H1 (cell line): ENCODE results near the gene SYK. TPM values are rescaled to one million over a fixed set of nuclear protein-coding genes. Genes with fewer than 3 reads are reported as not detected.
"Not testable (repeated sequence)": the region's sequence is repeated elsewhere in the genome, so short reads cannot be mapped to it uniquely, and the experiment has no call there.

Source experiments
- CTCF ChIA-PET: fragments of 300-600 bp; sonication (Branson Sonifier 250); formaldehyde crosslinking; loops from one replicate; lab custom pipeline; 2021; ENCODE audit not compliant: partially characterized antibody; lab: Charles Lee
- POLR2A ChIA-PET: fragments of 300-600 bp; sonication (Branson Sonifier 250); formaldehyde crosslinking; loops from one replicate; lab custom pipeline; 2021; ENCODE audit warnings: inconsistent platforms; ENCODE audit not compliant: partially characterized antibody; lab: Charles Lee
- DNase-seq, 2 experiments: peaks; one replicate each; pipeline versions ENCODE4 v3.0.0 to v3.0.0-alpha.2; 2010 to 2022; ENCODE audit warnings: low spot score in 2 of 2, low read depth in 1 of 2, mixed read lengths in 1 of 2
- FAIRE-seq: peaks from 2 replicates; lab custom pipeline; 2011; peaks lifted over from hg19 to GRCh38; lab: Jason Lieb, UNC
- H2AFZ ChIP-seq: 2 replicates; pipeline ENCODE4 v1.8.1; 2012; ENCODE audit warnings: low read length, inconsistent platforms
- H2AK5ac ChIP-seq: 2 replicates; pipeline ENCODE4 v1.6.1; 2013; ENCODE audit warnings: low read depth, low read length
- H2BK120ac ChIP-seq: replicated peaks from 2 replicates; pipeline ENCODE3; 2013; ENCODE audit warnings: low read depth, low read length, inconsistent platforms
- H2BK12ac ChIP-seq: 2 replicates; pipeline ENCODE4 v1.6.1; 2013; ENCODE audit warnings: low read depth, low read length
- H2BK15ac ChIP-seq: 2 replicates; pipeline ENCODE4 v1.6.1; 2013; ENCODE audit warnings: low read length
- H2BK20ac ChIP-seq: 2 replicates; pipeline ENCODE4 v1.6.1; 2013; ENCODE audit warnings: low read length
- H2BK5ac ChIP-seq: 2 replicates; pipeline ENCODE4 v1.6.1; 2013; ENCODE audit warnings: low read depth, low read length
- H3K14ac ChIP-seq: 2 replicates; pipeline ENCODE4 v1.6.1; 2013; ENCODE audit warnings: inconsistent platforms; ENCODE audit not compliant: insufficient read length
- H3K18ac ChIP-seq: 2 replicates; pipeline ENCODE4 v1.6.1; 2013; ENCODE audit warnings: low read length; ENCODE audit errors: extremely low read depth
- H3K23ac ChIP-seq: 2 replicates; pipeline ENCODE4 v1.6.1; 2013; ENCODE audit warnings: inconsistent platforms; ENCODE audit not compliant: insufficient read length
- H3K23me2 ChIP-seq: 2 replicates; pipeline ENCODE4 v1.6.1; 2013; ENCODE audit warnings: low read depth, low read length
- H3K27ac ChIP-seq: 2 replicates; pipeline ENCODE4 v1.6.1; 2011; ENCODE audit warnings: low read depth, low read length, inconsistent platforms
- H3K27me3 ChIP-seq, 4 experiments: replicated peaks in 1 of 4; 1 replicate in 1 of 4; 2 replicates in 3 of 4; pipeline versions ENCODE4 v1.6.1 to v1.8.1; 2011 to 2013; ENCODE audit warnings: low read length in 3 of 4, mild to moderate bottlenecking in 3 of 4, inconsistent platforms in 2 of 4, mixed read lengths in 2 of 4, moderate library complexity in 1 of 4; ENCODE audit not compliant: control insufficient read depth in 3 of 4, insufficient read depth in 3 of 4; ENCODE audit errors: extremely low read depth in 1 of 4
- H3K36me3 ChIP-seq, 4 experiments: 2 replicates each; pipeline versions ENCODE4 v1.6.1 to v1.8.1; 2011 to 2013; ENCODE audit warnings: mild to moderate bottlenecking in 4 of 4, low read length in 3 of 4, moderate library complexity in 2 of 4, control low read depth in 1 of 4, inconsistent platforms in 1 of 4; ENCODE audit not compliant: insufficient read depth in 4 of 4, control insufficient read depth in 2 of 4
- H3K4ac ChIP-seq: replicated peaks from 2 replicates; pipeline ENCODE3; 2013; ENCODE audit warnings: low read length, low read depth, mixed read lengths, inconsistent platforms; ENCODE audit not compliant: insufficient read length
- H3K4me1 ChIP-seq, 4 experiments: replicated peaks in 1 of 4; 1 replicate in 1 of 4; 2 replicates in 3 of 4; pipeline versions ENCODE4 v1.6.1 to v1.8.1; 2011 to 2013; ENCODE audit warnings: low read length in 3 of 4, inconsistent platforms in 2 of 4, mixed read lengths in 1 of 4; ENCODE audit not compliant: insufficient read depth in 4 of 4, control insufficient read depth in 3 of 4
- H3K4me2 ChIP-seq, 2 experiments: 2 replicates each; pipeline versions ENCODE4 v1.6.1 to v1.8.1; 2011 to 2013; ENCODE audit warnings: low read depth in 2 of 2, low read length in 2 of 2, control low read depth in 1 of 2, inconsistent platforms in 1 of 2, mild to moderate bottlenecking in 1 of 2; ENCODE audit not compliant: insufficient read depth in 1 of 2
- H3K4me3 ChIP-seq, 4 experiments: fragments of 200-600, 300-600 bp in 1 of 4; sonication (generic), shearing (Covaris generic), sonication (Bioruptor Twin) in 1 of 4; 2 replicates each; pipeline versions ENCODE4 v1.5.1 to v1.8.1; 2011 to 2016; ENCODE audit warnings: low read length in 4 of 4, low read depth in 3 of 4, control low read depth in 2 of 4, inconsistent platforms in 2 of 4, mild to moderate bottlenecking in 2 of 4, mixed read lengths in 1 of 4, moderate library complexity in 1 of 4; ENCODE audit not compliant: insufficient read depth in 2 of 4; ENCODE audit errors: extremely low read depth in 1 of 4
- H3K56ac ChIP-seq: replicated peaks from 2 replicates; pipeline ENCODE3; 2013; ENCODE audit warnings: low read depth, mild to moderate bottlenecking, mixed read lengths, low read length, inconsistent platforms; ENCODE audit not compliant: insufficient read length
- H3K79me1 ChIP-seq: 2 replicates; pipeline ENCODE4 v1.6.1; 2013; ENCODE audit warnings: low read depth, low read length, control low read depth
- H3K79me2 ChIP-seq, 2 experiments: 2 replicates each; pipeline versions ENCODE4 v1.6.1 to v1.8.1; 2012 to 2013; ENCODE audit warnings: low read length in 2 of 2, mild to moderate bottlenecking in 2 of 2, inconsistent platforms in 1 of 2; ENCODE audit not compliant: insufficient read depth in 2 of 2, control insufficient read depth in 1 of 2
- H3K9ac ChIP-seq, 4 experiments: replicated peaks in 1 of 4; 1 replicate in 1 of 4; 2 replicates in 3 of 4; pipeline versions ENCODE4 v1.6.1 to v1.8.1; 2011 to 2013; ENCODE audit warnings: low read depth in 3 of 4, low read length in 3 of 4, control low read depth in 2 of 4, mild to moderate bottlenecking in 2 of 4, moderate library complexity in 2 of 4, inconsistent platforms in 1 of 4; ENCODE audit errors: extremely low read depth in 1 of 4
- H3K9me3 ChIP-seq, 2 experiments: 2 replicates each; pipeline versions ENCODE4 v1.6.1 to v1.8.1; 2012 to 2013; ENCODE audit warnings: mild to moderate bottlenecking in 2 of 2, moderate library complexity in 2 of 2, control low read depth in 1 of 2, inconsistent platforms in 1 of 2, low read depth in 1 of 2, low read length in 1 of 2, mixed read lengths in 1 of 2; ENCODE audit not compliant: insufficient read depth in 2 of 2
- H4K20me1 ChIP-seq, 2 experiments: replicated peaks in 1 of 2; 2 replicates each; pipeline versions ENCODE3 to v1.8.1; 2011 to 2013; ENCODE audit warnings: inconsistent platforms in 2 of 2, low read length in 2 of 2, mild to moderate bottlenecking in 1 of 2; ENCODE audit not compliant: insufficient read depth in 2 of 2, control insufficient read depth in 1 of 2
- H4K5ac ChIP-seq: 2 replicates; pipeline ENCODE4 v1.6.1; 2013; ENCODE audit warnings: low read length, low read depth, mixed read lengths, inconsistent platforms; ENCODE audit not compliant: insufficient read length
- H4K8ac ChIP-seq: 2 replicates; pipeline ENCODE4 v1.8.0; 2013; ENCODE audit warnings: mild to moderate bottlenecking, moderate library complexity, low read length, inconsistent platforms; ENCODE audit not compliant: insufficient read depth; ENCODE audit errors: extremely low read depth
- H4K91ac ChIP-seq: replicated peaks from 2 replicates; pipeline ENCODE3; 2013; ENCODE audit warnings: low read length, mixed read lengths, inconsistent platforms; ENCODE audit not compliant: insufficient read length
- WGBS, 2 experiments: shearing (Covaris generic) in 1 of 2; methylation state at CpG; one replicate each; pipeline versions ENCODE4 v1.1.6 to v1.1.7; 2013 to 2015; ENCODE audit warnings: low lambda C conversion rate in 2 of 2, mixed read lengths in 2 of 2, inconsistent platforms in 1 of 2, low coverage in 1 of 2, missing lambda C conversion rate in 1 of 2; ENCODE audit not compliant: insufficient replicate concordance in 2 of 2, insufficient coverage in 1 of 2, insufficient read length in 1 of 2; ENCODE audit errors: extremely low coverage in 1 of 2, missing lambda C conversion rate in 1 of 2; 5-methylcytosine and 5-hydroxymethylcytosine counted together
- polyA plus RNA-seq, 7 experiments: library from polyadenylated mRNA; depleted of rRNA in 3 of 7; stranded (reverse) in 5 of 7; unstranded in 2 of 7; fragments of >200 nt in 5 of 7; fragments of 200-250 nt in 2 of 7; gene quantifications; 1 replicate in 5 of 7; 2 replicates in 1 of 7; 4 replicates in 1 of 7; pipeline versions ENCODE4 v1.2.1 to v1.2.3, GENCODE V29; 2011 to 2013; ENCODE audit warnings: missing spikeins in 2 of 7, mixed read lengths in 2 of 7
- total RNA-seq: library from RNA; stranded (reverse); fragmentation: NEBNext Ultra II Directional; extraction: Animal tissue kit (Norgen Biotek cat#: 25700); gene quantifications from 2 replicates; pipeline ENCODE4 v1.2.1, GENCODE V29; 2021

SYK gene
- total and polyA plus RNA-seq, 2 of the 8 experiments (the other 6 are each of a cell fraction or from before 2014, with no cell fraction given), result 1.5 to 4.4 TPM

- H3K79me1 ChIP-seq, H3K9ac ChIP-seq, H3K4me1 ChIP-seq, H3K56ac ChIP-seq, H3K4ac ChIP-seq, H2AFZ ChIP-seq, H2BK20ac ChIP-seq, FAIRE-seq, H2BK120ac ChIP-seq, H3K18ac ChIP-seq, H3K23ac ChIP-seq, H3K4me2 ChIP-seq, H2BK12ac ChIP-seq, H3K14ac ChIP-seq, CTCF ChIA-PET, H2BK15ac ChIP-seq, H3K27ac ChIP-seq, H3K36me3 ChIP-seq, H4K8ac ChIP-seq, H2BK5ac ChIP-seq, H4K5ac ChIP-seq, POLR2A ChIA-PET, DNase-seq, H3K23me2 ChIP-seq, H2AK5ac ChIP-seq, H4K91ac ChIP-seq, H3K4me3 ChIP-seq, H3K79me2 ChIP-seq, H4K20me1 ChIP-seq, H3K27me3 ChIP-seq: not testable (repeated sequence)
- peaks cover 9 to 13% of the 10 kb centered on the region in 2 experiments; a peak in 2 of 4 replicates for H3K9me3 ChIP-seq
- 91% methylated on average over 9 of the region's 14 CpGs; no CpG with 5 or more reads in 1 of the 2 experiments for WGBS, 2 experiments
These were observed 41.0 kb upstream of the SYK start for GRCh38 chr9:90760577-90760976.
